Uterus (tissue), 4 donors: ENCODE measurements around the gene JPT2. TPM values are rescaled to one million over a fixed set of nuclear protein-coding genes. Genes with fewer than 3 reads are reported as not detected.
"Not testable (repeated sequence)": the region's sequence is repeated elsewhere in the genome, so short reads cannot be mapped to it uniquely, and the experiment has no call there.

Source experiments
- DNase-seq, 2 donors: peaks; one replicate each; pipeline ENCODE4 v3.0.0-alpha.2; 2019 to 2020
- H3K27ac ChIP-seq, 2 donors: fragments of 200-600 bp; sonication (generic); 1 replicate in 1 of 2; 2 replicates in 1 of 2; pipeline ENCODE4 v1.5.1; 2016 to 2018
- H3K27me3 ChIP-seq, 2 donors: fragments of 200-600 bp; sonication (generic); one replicate each; pipeline ENCODE4 v1.5.1; 2018 to 2019; ENCODE audit warnings: control low read depth in 1 of 2
- H3K36me3 ChIP-seq, 2 donors: fragments of 200-600 bp; sonication (generic); one replicate each; pipeline ENCODE4 v1.5.1; 2019; ENCODE audit warnings: control low read depth in 1 of 2
- H3K4me1 ChIP-seq, 2 donors: fragments of 200-600 bp; sonication (generic); one replicate each; pipeline ENCODE4 v1.5.1; 2018 to 2019; ENCODE audit warnings: control low read depth in 1 of 2
- H3K4me3 ChIP-seq, 2 donors: fragments of 200-600 bp; sonication (generic); 1 replicate in 1 of 2; 2 replicates in 1 of 2; pipeline ENCODE4 v1.5.1; 2018 to 2019; ENCODE audit warnings: mild to moderate bottlenecking in 1 of 2
- H3K9me3 ChIP-seq, 2 donors: fragments of 200-600 bp; sonication (generic); one replicate each; pipeline ENCODE4 v1.5.1; 2019; ENCODE audit warnings: control low read depth in 1 of 2
- POLR2A ChIP-seq, 2 donors: fragments of 450-650 bp; IDR thresholded peaks; one replicate each; pipeline ENCODE4 v1.6.1; 2016; ENCODE audit warnings: antibody characterized with exemption in 2 of 2, mild to moderate bottlenecking in 1 of 2, moderate library complexity in 1 of 2
- intact Hi-C: fragments of 100-400 bp; cut with DNase I; formaldehyde crosslinking; loops from one replicate; pipeline ENCODE4 v1.15.1; 2023; ENCODE audit warnings: low total_unique reads
- total RNA-seq, 4 donors: library from RNA; depleted of rRNA in 3 of 4; stranded (reverse); fragments of >200 nt in 3 of 4; gene quantifications; one replicate each; pipeline versions ENCODE4 v1.1.0 to v1.2.4, GENCODE V29; 2014 to 2023
- TF ChIP-seq, protein P1 (sequence below), 4 experiments: fragments of 200-600 bp in 2 of 4; fragments of 450-650 bp in 2 of 4; sonication (generic) in 2 of 4; IDR thresholded peaks; one replicate each; pipeline ENCODE4 v1.5.1; 2016 to 2019; ENCODE audit warnings: antibody characterized with exemption in 4 of 4, mild to moderate bottlenecking in 2 of 4, moderate library complexity in 1 of 4
- donor health status: DM: yes; HTN: yes; CAD: no.

JPT2 gene
- total RNA-seq, 4 donors from 2014 or later: 10.6 to 59.0 (median 39.6) TPM

DNA sequence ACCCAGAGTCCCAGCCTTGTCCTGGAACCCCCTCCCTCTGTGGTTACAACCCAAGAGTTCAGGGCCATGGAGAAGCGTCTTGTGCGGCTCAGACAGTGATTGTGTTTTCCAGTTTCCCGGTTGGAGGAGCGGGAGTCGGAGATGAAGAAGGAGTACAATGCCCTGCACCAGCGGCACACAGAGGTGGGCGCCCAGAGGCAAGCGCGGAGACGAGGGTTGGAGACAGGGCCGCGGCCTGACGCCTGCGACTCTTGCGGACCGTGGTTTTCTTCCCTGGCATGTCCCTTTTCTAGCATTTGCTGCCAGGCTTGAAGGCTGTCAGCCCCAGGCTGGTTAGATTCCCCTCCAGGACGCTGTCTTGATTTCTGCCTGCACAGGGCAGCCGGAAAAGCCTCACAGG, 50.9 kb downstream of the JPT2 start:
- no peak for TF ChIP-seq POLR2A (IDR thresholded peaks at IDR 0.05)
- TF ChIP-seq, protein P1, sequence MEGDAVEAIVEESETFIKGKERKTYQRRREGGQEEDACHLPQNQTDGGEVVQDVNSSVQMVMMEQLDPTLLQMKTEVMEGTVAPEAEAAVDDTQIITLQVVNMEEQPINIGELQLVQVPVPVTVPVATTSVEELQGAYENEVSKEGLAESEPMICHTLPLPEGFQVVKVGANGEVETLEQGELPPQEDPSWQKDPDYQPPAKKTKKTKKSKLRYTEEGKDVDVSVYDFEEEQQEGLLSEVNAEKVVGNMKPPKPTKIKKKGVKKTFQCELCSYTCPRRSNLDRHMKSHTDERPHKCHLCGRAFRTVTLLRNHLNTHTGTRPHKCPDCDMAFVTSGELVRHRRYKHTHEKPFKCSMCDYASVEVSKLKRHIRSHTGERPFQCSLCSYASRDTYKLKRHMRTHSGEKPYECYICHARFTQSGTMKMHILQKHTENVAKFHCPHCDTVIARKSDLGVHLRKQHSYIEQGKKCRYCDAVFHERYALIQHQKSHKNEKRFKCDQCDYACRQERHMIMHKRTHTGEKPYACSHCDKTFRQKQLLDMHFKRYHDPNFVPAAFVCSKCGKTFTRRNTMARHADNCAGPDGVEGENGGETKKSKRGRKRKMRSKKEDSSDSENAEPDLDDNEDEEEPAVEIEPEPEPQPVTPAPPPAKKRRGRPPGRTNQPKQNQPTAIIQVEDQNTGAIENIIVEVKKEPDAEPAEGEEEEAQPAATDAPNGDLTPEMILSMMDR (IDR thresholded peaks at IDR 0.05): no peak
- Histone ChIP-seq H3K27me3 (no peaks in the 10 kb centered on the region), H3K4me1 (no peaks in the 10 kb centered on the region), H3K36me3 (no peaks in the 10 kb centered on the region), H3K9me3 (no peaks in the 10 kb centered on the region), H3K4me3 (no peak overlapping the region), H3K27ac (no peak overlapping the region)
- DNase-seq: no peak
- intact Hi-C loops: no loop called here

- Histone ChIP-seq H3K36me3 (no peaks in the 10 kb centered on the region), H3K27ac (no peak overlapping the region), H3K27me3 (no peaks in the 10 kb centered on the region), H3K9me3 (no peaks in the 10 kb centered on the region), H3K4me1 (no peaks in the 10 kb centered on the region), H3K4me3 (no peak overlapping the region)
- intact Hi-C loops: no loop called here
- TF ChIP-seq, protein P1 (IDR thresholded peaks at IDR 0.05): no peak
- TF ChIP-seq POLR2A (IDR thresholded peaks at IDR 0.05): no peak
- no peak for DNase-seq
These were observed 51.4 kb downstream of the JPT2 start for GRCh38 chr16:1729445-1729844.

- Histone ChIP-seq H3K4me3 (no peak overlapping the region), H3K9me3 (no peaks in the 10 kb centered on the region), H3K36me3 (no peaks in the 10 kb centered on the region), H3K4me1 (no peaks in the 10 kb centered on the region), H3K27ac (no peak overlapping the region), H3K27me3 (no peaks in the 10 kb centered on the region)
- intact Hi-C loops: no loop called here
- DNase-seq: no peak
- TF ChIP-seq, protein P1 (IDR thresholded peaks at IDR 0.05): no peak
- no peak for TF ChIP-seq POLR2A (IDR thresholded peaks at IDR 0.05)
These were observed 53.0 kb downstream of the JPT2 start for GRCh38 chr16:1731073-1731472.

DNA sequence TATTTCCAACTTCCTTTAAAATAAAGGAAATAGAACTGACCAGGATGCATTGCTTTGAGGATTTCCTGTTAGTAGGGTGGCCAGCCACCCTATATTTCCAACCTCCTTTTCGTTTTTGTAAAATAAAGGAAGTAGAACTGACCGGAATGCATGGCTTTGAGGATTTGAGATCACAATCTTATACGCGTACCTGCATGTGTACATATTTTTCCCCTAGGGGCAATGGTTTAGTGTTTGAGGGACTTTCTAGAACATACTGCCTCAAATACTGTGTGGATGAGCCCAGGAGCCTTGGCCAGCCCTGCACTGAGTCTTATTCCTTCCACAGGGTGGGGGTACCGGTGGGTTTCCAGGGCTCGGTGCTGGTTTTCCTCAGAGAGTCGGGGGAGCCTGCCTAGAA, 53.5 kb downstream of the JPT2 start:
- Histone ChIP-seq H3K27ac (no peak overlapping the region), H3K36me3 (no peaks in the 10 kb centered on the region), H3K9me3 (no peaks in the 10 kb centered on the region), H3K4me3 (no peak overlapping the region), H3K27me3 (no peaks in the 10 kb centered on the region), H3K4me1 (no peaks in the 10 kb centered on the region)
- TF ChIP-seq, protein P1 (IDR thresholded peaks at IDR 0.05): no peak
- TF ChIP-seq POLR2A (IDR thresholded peaks at IDR 0.05): no peak
- intact Hi-C loops: no loop called here
- no peak for DNase-seq

DNA sequence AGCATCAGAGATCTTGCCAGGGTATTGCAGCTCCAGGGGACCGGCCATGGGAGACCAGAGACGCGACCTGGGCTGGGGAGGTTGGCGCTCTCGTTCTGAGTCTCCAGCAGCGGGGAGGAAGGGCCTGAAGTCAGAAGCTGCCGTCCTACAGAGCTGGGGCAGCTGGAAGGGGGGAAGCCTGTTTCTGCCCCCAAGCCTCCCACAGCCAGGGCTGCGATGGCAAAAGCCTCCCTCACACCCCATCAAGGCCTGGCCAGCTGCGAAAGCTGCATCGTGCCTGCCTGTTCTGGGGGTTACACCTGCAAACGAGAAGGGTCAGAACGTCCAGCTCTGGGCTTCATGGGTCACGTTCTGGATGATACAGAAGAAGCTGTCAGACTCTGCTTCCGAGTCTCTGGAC, 54.0 kb downstream of the JPT2 start:
- H3K27ac ChIP-seq: no peak overlapping the region
- intact Hi-C loops: no loop called here
- H3K4me3 ChIP-seq: no peak overlapping the region
- H3K27me3 ChIP-seq: no peaks in the 10 kb centered on the region
- H3K36me3 ChIP-seq: no peaks in the 10 kb centered on the region
- TF ChIP-seq, protein P1 (IDR thresholded peaks at IDR 0.05): no peak
- TF ChIP-seq POLR2A (IDR thresholded peaks at IDR 0.05): no peak
- H3K4me1 ChIP-seq: no peaks in the 10 kb centered on the region
- H3K9me3 ChIP-seq: no peaks in the 10 kb centered on the region
- DNase-seq: no peak

GRCh38 chr16:1732551-1732987, 54.5 kb downstream of the JPT2 start:
- H3K36me3 ChIP-seq, intact Hi-C loops, H3K4me3 ChIP-seq, DNase-seq, H3K27me3 ChIP-seq, H3K9me3 ChIP-seq, H3K27ac ChIP-seq, H3K4me1 ChIP-seq: not testable (repeated sequence)
